Large intestine (tissue), 3 donors: Measurements from ENCODE around the gene TRIM66. TPM values are rescaled to one million over a fixed set of nuclear protein-coding genes. Genes with fewer than 3 reads are reported as not detected.

Experiments used
- DNase-seq, 2 donors: peaks; one replicate each; pipeline versions ENCODE4 v3.0.0 to v3.0.0-alpha.2; 2013
- H3K27ac ChIP-seq: one replicate; pipeline ENCODE4 v1.5.1; 2013; ENCODE audit warnings: low read length
- H3K27me3 ChIP-seq: 2 replicates; pipeline ENCODE4 v1.6.1; 2013; ENCODE audit warnings: low read length; ENCODE audit not compliant: control insufficient read depth, insufficient read depth
- H3K36me3 ChIP-seq: 2 replicates; pipeline ENCODE4 v1.6.1; 2013; ENCODE audit warnings: low read length; ENCODE audit not compliant: control insufficient read depth, insufficient read depth
- H3K4me1 ChIP-seq: one replicate; pipeline ENCODE4 v1.6.1; 2013; ENCODE audit warnings: low read length; ENCODE audit not compliant: control insufficient read depth, insufficient read depth
- H3K4me3 ChIP-seq: one replicate; pipeline ENCODE4 v1.5.1; 2013; ENCODE audit warnings: low read length
- H3K9me3 ChIP-seq: one replicate; pipeline ENCODE4 v1.6.1; 2013; ENCODE audit warnings: mild to moderate bottlenecking, low read depth, low read length, moderate library complexity; ENCODE audit not compliant: control insufficient read depth
- WGBS: methylation state at CpG from one replicate; pipeline ENCODE4 v1.1.5; 2013; ENCODE audit warnings: low lambda C conversion rate; ENCODE audit not compliant: insufficient coverage; 5-methylcytosine and 5-hydroxymethylcytosine counted together
- polyA plus RNA-seq: library from polyadenylated mRNA; unstranded; fragments of 120-200 nt; gene quantifications from one replicate; pipeline ENCODE4 v1.2.1, GENCODE V29; 2013

Gene TRIM66
- polyA plus RNA-seq, 1 donor = 7.2 TPM

- peaks cover 11% of the 10 kb centered on the region for H3K36me3 ChIP-seq
- WGBS = 100% methylated on average over 1 of the region's 7 CpGs
- peaks cover 69% of the 10 kb centered on the region for H3K4me1 ChIP-seq
Observed at GRCh38 chr11:8723711-8724110, 41.2 kb upstream of the TRIM66 start.

GRCh38 chr11:8722809-8723208 is 40.3 kb upstream of the TRIM66 start:
- peaks cover 11% of the 10 kb centered on the region for H3K36me3 ChIP-seq
- WGBS = 80% methylated on average over 1 of the region's 3 CpGs

More at GRCh38 chr11:8723711-8724110, 41.2 kb upstream of the TRIM66 start:
- no peak overlapping the region for H3K4me3 ChIP-seq
- H3K27ac ChIP-seq = peak overlapping the region; percentile 81
- no peaks in the 10 kb centered on the region for H3K9me3 ChIP-seq
- no peak for DNase-seq
- H3K27me3 ChIP-seq = no peaks in the 10 kb centered on the region

GRCh38 chr11:8721609-8722500 is 39.4 kb upstream of the TRIM66 start:
- Histone ChIP-seq H3K9me3 (no peaks in the 10 kb centered on the region), H3K27me3 (no peaks in the 10 kb centered on the region), H3K27ac (peak overlapping the region; percentile 81), H3K36me3 (peaks cover 19% of the 10 kb centered on the region), H3K4me1 (peaks cover 78% of the 10 kb centered on the region), H3K4me3 (no peak overlapping the region)
- no CpG with 5 or more reads among the region's 13 CpGs for WGBS
- peak in 1 of 2 donors; percentile 52 for DNase-seq

More at GRCh38 chr11:8722809-8723208, 40.3 kb upstream of the TRIM66 start:
- no peaks in the 10 kb centered on the region for H3K27me3 ChIP-seq
- H3K9me3 ChIP-seq = no peaks in the 10 kb centered on the region
- no peak for DNase-seq
- H3K4me3 ChIP-seq = no peak overlapping the region
- peak overlapping the region; percentile 81 for H3K27ac ChIP-seq
- H3K4me1 ChIP-seq = peaks cover 77% of the 10 kb centered on the region

GRCh38 chr11:8720868-8721608 is 38.6 kb upstream of the TRIM66 start:
- Histone ChIP-seq H3K27ac (peak overlapping the region; percentile 81), H3K9me3 (no peaks in the 10 kb centered on the region), H3K27me3 (no peaks in the 10 kb centered on the region), H3K4me3 (no peak overlapping the region), H3K36me3 (peaks cover 24% of the 10 kb centered on the region), H3K4me1 (peaks cover 78% of the 10 kb centered on the region)
- peak; percentile 76 to 89 for DNase-seq
- WGBS = 0% methylated on average over 1 of the region's 5 CpGs

- H3K36me3 ChIP-seq = peaks cover 25% of the 10 kb centered on the region
- H3K27me3 ChIP-seq = no peaks in the 10 kb centered on the region
- H3K4me3 ChIP-seq = no peak overlapping the region
- no peak for DNase-seq
- H3K9me3 ChIP-seq = no peaks in the 10 kb centered on the region
- peaks cover 78% of the 10 kb centered on the region for H3K4me1 ChIP-seq
- peak overlapping the region; percentile 81 for H3K27ac ChIP-seq
- no CpG with 5 or more reads among the region's 3 CpGs for WGBS
Observed at GRCh38 chr11:8720352-8720751, 37.9 kb upstream of the TRIM66 start.

GRCh38 chr11:8719721-8720120 is 37.3 kb upstream of the TRIM66 start:
- no CpG with 5 or more reads among the region's 3 CpGs for WGBS
- Histone ChIP-seq H3K27ac (peak overlapping the region; percentile 81), H3K4me3 (no peak overlapping the region), H3K4me1 (peaks cover 79% of the 10 kb centered on the region), H3K9me3 (no peaks in the 10 kb centered on the region), H3K27me3 (no peaks in the 10 kb centered on the region), H3K36me3 (peaks cover 25% of the 10 kb centered on the region)
- DNase-seq = no peak

- Histone ChIP-seq H3K27me3 (no peaks in the 10 kb centered on the region), H3K4me1 (peaks cover 81% of the 10 kb centered on the region), H3K9me3 (no peaks in the 10 kb centered on the region), H3K4me3 (no peak overlapping the region), H3K27ac (peak overlapping the region; percentile 81), H3K36me3 (peaks cover 30% of the 10 kb centered on the region)
- WGBS = no CpG with 5 or more reads among the region's 4 CpGs
- no peak for DNase-seq
Observed at GRCh38 chr11:8719211-8719649, 36.8 kb upstream of the TRIM66 start.

- peaks cover 30% of the 10 kb centered on the region for H3K36me3 ChIP-seq
- peaks cover 80% of the 10 kb centered on the region for H3K4me1 ChIP-seq
Observed at GRCh38 chr11:8717876-8718753, 35.6 kb upstream of the TRIM66 start.

GRCh38 chr11:8717544-8717875 is 35.0 kb upstream of the TRIM66 start:
- Histone ChIP-seq H3K36me3 (peaks cover 36% of the 10 kb centered on the region), H3K4me3 (no peak overlapping the region), H3K4me1 (peaks cover 74% of the 10 kb centered on the region), H3K27ac (peak overlapping the region; percentile 70), H3K27me3 (no peaks in the 10 kb centered on the region), H3K9me3 (no peaks in the 10 kb centered on the region)
- no peak for DNase-seq
- WGBS = no CpG with 5 or more reads among the region's 9 CpGs

More at GRCh38 chr11:8717876-8718753, 35.6 kb upstream of the TRIM66 start:
- no peak overlapping the region for H3K4me3 ChIP-seq
- H3K9me3 ChIP-seq = no peaks in the 10 kb centered on the region
- WGBS = no CpG with 5 or more reads among the region's 11 CpGs
- DNase-seq = peak; percentile 53 to 61
- H3K27ac ChIP-seq = peak overlapping the region; percentile 78
- H3K27me3 ChIP-seq = no peaks in the 10 kb centered on the region

- peaks cover 52% of the 10 kb centered on the region for H3K36me3 ChIP-seq
- no peak overlapping the region for H3K4me3 ChIP-seq
- H3K4me1 ChIP-seq = peaks cover 54% of the 10 kb centered on the region
- H3K9me3 ChIP-seq = no peaks in the 10 kb centered on the region
- no peak for DNase-seq
- no CpG with 5 or more reads among the region's 15 CpGs for WGBS
- no peaks in the 10 kb centered on the region for H3K27me3 ChIP-seq
- no peak overlapping the region for H3K27ac ChIP-seq
Observed at GRCh38 chr11:8715501-8715900, 33.0 kb upstream of the TRIM66 start.
